IMR-90 (cell line): ENCODE results near the gene PRAMEF18. TPM values are rescaled to one million over a fixed set of nuclear protein-coding genes. Genes with fewer than 3 reads are reported as not detected.
"Not testable (repeated sequence)": the region's sequence is repeated elsewhere in the genome, so short reads cannot be mapped to it uniquely, and the experiment has no call there.

Experiments
- ATAC-seq: fragments of 200-7000 bp; cut with Tn5 transposase; 2 replicates; pipeline ENCODE4 v1.9.1; 2020; ENCODE audit warnings: low read depth, mild to moderate bottlenecking, moderate library complexity
- BruUV-seq: library from RNA; stranded (reverse); fragments of 400-500 nt; replicated peaks from 2 replicates; lab custom pipeline; 2021; lab: Mats Ljungman, UMichigan
- CTCF ChIA-PET: fragments of 300-600 bp; formaldehyde crosslinking; extraction: SDS; loops from one replicate; lab custom pipeline; 2021; ENCODE audit warnings: antibody characterized with exemption; lab: Yijun Ruan, JAX
- POLR2A ChIA-PET: fragments of 300-600 bp; sonication (Branson Sonifier 250); formaldehyde crosslinking; loops from one replicate; lab custom pipeline; 2022; ENCODE audit warnings: antibody characterized with exemption; ENCODE audit not compliant: unreplicated experiment; lab: Charles Lee
- DNase-seq: peaks from one replicate; pipeline ENCODE4 v3.0.0; 2013
- H2AFZ ChIP-seq: replicated peaks from 2 replicates; pipeline ENCODE3; 2013; ENCODE audit warnings: low read length, mild to moderate bottlenecking; ENCODE audit not compliant: poor library complexity
- H2AK5ac ChIP-seq: 2 replicates; pipeline ENCODE4 v1.6.1; 2013; ENCODE audit warnings: low read depth, low read length, inconsistent platforms
- H2AK9ac ChIP-seq: replicated peaks from 2 replicates; pipeline ENCODE3; 2013; ENCODE audit warnings: mild to moderate bottlenecking, low read depth, low read length, moderate library complexity; ENCODE audit not compliant: poor library complexity
- H2BK120ac ChIP-seq: 2 replicates; pipeline ENCODE4 v1.6.1; 2013; ENCODE audit warnings: low read depth, low read length, inconsistent platforms
- H2BK15ac ChIP-seq: 3 replicates; pipeline ENCODE4 v1.6.1; 2013; ENCODE audit warnings: low read depth, low read length, inconsistent platforms
- H2BK20ac ChIP-seq: 2 replicates; pipeline ENCODE4 v1.6.1; 2013; ENCODE audit warnings: low read depth, mild to moderate bottlenecking, inconsistent platforms, low read length, moderate library complexity
- H2BK5ac ChIP-seq: 2 replicates; pipeline ENCODE4 v1.6.1; 2013; ENCODE audit warnings: mild to moderate bottlenecking, low read depth, low read length, inconsistent platforms; ENCODE audit not compliant: poor library complexity, severe bottlenecking
- H3K14ac ChIP-seq: replicated peaks from 2 replicates; pipeline ENCODE4 v1.6.1; 2013; ENCODE audit warnings: low read depth, low read length, inconsistent platforms
- H3K18ac ChIP-seq: 2 replicates; pipeline ENCODE4 v1.6.1; 2013; ENCODE audit warnings: low read depth, low read length, control low read depth
- H3K23ac ChIP-seq: 2 replicates; pipeline ENCODE4 v1.6.1; 2013; ENCODE audit warnings: low read depth, low read length, inconsistent platforms
- H3K27ac ChIP-seq: 2 replicates; pipeline ENCODE4 v1.5.1; 2013; ENCODE audit warnings: mild to moderate bottlenecking, control low read depth, low read length; ENCODE audit not compliant: insufficient read depth
- H3K27me3 ChIP-seq: 2 replicates; pipeline ENCODE4 v1.6.1; 2013; ENCODE audit warnings: low read length; ENCODE audit not compliant: control insufficient read depth, insufficient read depth
- H3K36me3 ChIP-seq: 2 replicates; pipeline ENCODE4 v1.6.1; 2013; ENCODE audit warnings: low read length, mixed read lengths; ENCODE audit not compliant: control insufficient read depth, insufficient read depth
- H3K4ac ChIP-seq: 2 replicates; pipeline ENCODE4 v1.6.1; 2013; ENCODE audit warnings: low read depth, low read length, inconsistent platforms
- H3K4me1 ChIP-seq: 2 replicates; pipeline ENCODE4 v1.6.1; 2013; ENCODE audit warnings: low read length, mixed read lengths; ENCODE audit not compliant: control insufficient read depth, insufficient read depth
- H3K4me2 ChIP-seq: 2 replicates; pipeline ENCODE4 v1.6.1; 2013; ENCODE audit warnings: low read depth, mild to moderate bottlenecking, control low read depth, low read length, moderate library complexity
- H3K4me3 ChIP-seq: 2 replicates; pipeline ENCODE4 v1.5.1; 2013; ENCODE audit warnings: low read depth, mild to moderate bottlenecking, control low read depth, low read length, moderate library complexity; ENCODE audit not compliant: insufficient read depth
- H3K56ac ChIP-seq: 2 replicates; pipeline ENCODE4 v1.6.1; 2013; ENCODE audit warnings: low read length, inconsistent platforms; ENCODE audit not compliant: insufficient read depth; ENCODE audit errors: extremely low read depth
- H3K79me1 ChIP-seq, 2 experiments: 2 replicates each; pipeline ENCODE4 v1.6.1; 2013; ENCODE audit warnings: low read length in 2 of 2, inconsistent platforms in 1 of 2, low read depth in 1 of 2
- H3K9ac ChIP-seq: 2 replicates; pipeline ENCODE4 v1.6.1; 2013; ENCODE audit warnings: low read depth, low read length, control low read depth
- H3K9me1 ChIP-seq: 2 replicates; pipeline ENCODE4 v1.6.1; 2013; ENCODE audit warnings: low read length, inconsistent platforms; ENCODE audit not compliant: insufficient read depth
- H3K9me3 ChIP-seq: 2 replicates; pipeline ENCODE4 v1.6.1; 2013; ENCODE audit warnings: low read length; ENCODE audit not compliant: control insufficient read depth, insufficient read depth
- H4K20me1 ChIP-seq: 2 replicates; pipeline ENCODE4 v1.6.1; 2013; ENCODE audit warnings: low read length, inconsistent platforms; ENCODE audit not compliant: insufficient read depth
- H4K5ac ChIP-seq: 2 replicates; pipeline ENCODE4 v1.6.1; 2013; ENCODE audit warnings: mild to moderate bottlenecking, low read depth, low read length, control low read depth
- H4K8ac ChIP-seq, 2 experiments: 2 replicates each; pipeline ENCODE4 v1.6.1; 2013; ENCODE audit warnings: low read depth in 2 of 2, low read length in 2 of 2, control low read depth in 1 of 2, inconsistent platforms in 1 of 2
- H4K91ac ChIP-seq: 2 replicates; pipeline ENCODE4 v1.6.1; 2013; ENCODE audit warnings: low read depth, low read length, inconsistent platforms; ENCODE audit not compliant: insufficient read depth
- WGBS, 2 experiments: methylation state at CpG; one replicate each; pipeline versions ENCODE4 v1.1.5 to v1.1.7; 2013; ENCODE audit warnings: missing lambda C conversion rate in 2 of 2; ENCODE audit not compliant: insufficient read length in 1 of 2; ENCODE audit errors: extremely low coverage in 2 of 2; 5-methylcytosine and 5-hydroxymethylcytosine counted together
- dilution Hi-C: fragments of 300-500 bp; cut with HindIII; formaldehyde crosslinking; loops from one replicate; pipeline ENCODE4 v1.14.3; 2018; ENCODE audit warnings: low sequenced_read_pairs; ENCODE audit not compliant: unreplicated experiment
- in situ Hi-C: fragments of 300-500 bp; cut with MboI; formaldehyde crosslinking; loops from 3 replicates; pipeline ENCODE4 v1.14.3; 2019; ENCODE audit warnings: low sequenced_read_pairs, inconsistent platforms, mixed read lengths
- intact Hi-C: fragments of 100-400 bp; cut with micrococcal nuclease; formaldehyde crosslinking; loops from 2 replicates; pipeline ENCODE4 v1.10.0; 2022
- polyA plus RNA-seq, 3 experiments: library from polyadenylated mRNA; depleted of rRNA; stranded (reverse); fragments of >200 nt; gene quantifications; 2 replicates each; pipeline ENCODE4 v1.2.3, GENCODE V29; 2012; ENCODE audit warnings: low replicate concordance in 1 of 3
- total RNA-seq: library from RNA; depleted of rRNA; stranded (reverse); fragments of >200 nt; gene quantifications from 2 replicates; pipeline ENCODE4 v1.2.3, GENCODE V29; 2012

Gene PRAMEF18
- total and polyA plus RNA-seq, 2 of the 4 experiments (the other 2 are of a cell fraction) = not detected

DNA sequence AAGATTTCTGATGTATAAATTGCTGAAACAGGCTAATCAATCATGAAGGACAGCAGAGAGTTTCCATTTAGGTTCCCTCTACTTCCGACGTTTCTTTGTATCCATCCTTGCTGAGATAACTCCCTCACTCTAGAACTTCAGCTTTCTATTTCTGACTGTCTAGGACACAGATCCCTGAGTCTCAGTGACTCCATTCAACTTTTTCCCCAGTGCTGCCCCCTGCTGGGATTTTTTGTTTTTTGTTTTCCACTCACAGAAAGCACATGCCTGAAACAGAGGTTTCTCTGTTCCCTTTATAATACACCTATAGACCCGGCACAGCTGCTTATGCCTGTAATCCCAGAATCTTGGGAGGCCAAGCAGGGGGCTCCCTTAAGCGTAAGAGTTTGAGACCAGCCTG lies 3.2 kb downstream of the PRAMEF18 start:
- H3K4ac ChIP-seq, H3K36me3 ChIP-seq, H3K4me3 ChIP-seq, BruUV-seq, H3K56ac ChIP-seq, H2AK9ac ChIP-seq, H3K9ac ChIP-seq, H3K27ac ChIP-seq, POLR2A ChIA-PET, H3K23ac ChIP-seq, H2BK15ac ChIP-seq, H3K79me1 ChIP-seq, H3K9me1 ChIP-seq, H2AFZ ChIP-seq, H4K5ac ChIP-seq, H3K18ac ChIP-seq, H4K20me1 ChIP-seq, H3K4me2 ChIP-seq, CTCF ChIA-PET, in situ Hi-C loops, H3K4me1 ChIP-seq, H4K8ac ChIP-seq, ATAC-seq, H2BK120ac ChIP-seq, H2AK5ac ChIP-seq, H3K14ac ChIP-seq, H3K9me3 ChIP-seq, H2BK20ac ChIP-seq, intact Hi-C loops, H3K27me3 ChIP-seq, DNase-seq, dilution Hi-C loops, H4K91ac ChIP-seq, H2BK5ac ChIP-seq: not testable (repeated sequence)
- WGBS, 2 experiments = no CpG with 5 or more reads among the region's 4 CpGs

DNA sequence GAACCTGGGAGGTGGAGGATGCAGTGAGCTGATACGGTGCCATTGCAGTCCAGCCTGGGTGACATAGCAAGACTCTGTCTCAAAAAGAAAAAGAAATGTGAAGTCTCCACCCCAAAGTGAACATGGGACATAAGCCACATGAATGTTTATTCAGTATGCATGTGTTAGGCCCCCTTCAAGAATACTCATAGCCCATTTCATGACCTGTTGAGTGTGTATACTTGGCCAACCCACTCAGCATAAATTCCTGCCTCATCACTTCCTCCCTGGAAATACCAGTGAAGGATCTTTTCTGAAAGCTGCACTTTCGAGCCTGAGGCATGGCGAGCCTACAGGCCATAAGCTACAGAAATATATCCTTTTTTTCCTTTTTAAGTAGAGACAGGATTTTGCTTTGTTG lies 6.8 kb downstream of the PRAMEF18 start:
- H2BK120ac ChIP-seq, DNase-seq, H3K9me1 ChIP-seq, H3K4me2 ChIP-seq, H3K4me1 ChIP-seq, CTCF ChIA-PET, H3K4me3 ChIP-seq, H3K27ac ChIP-seq, H2BK5ac ChIP-seq, H3K23ac ChIP-seq, H3K56ac ChIP-seq, intact Hi-C loops, H3K27me3 ChIP-seq, H2AFZ ChIP-seq, ATAC-seq, H4K5ac ChIP-seq, H4K8ac ChIP-seq, in situ Hi-C loops, H3K9ac ChIP-seq, H4K91ac ChIP-seq, H3K79me1 ChIP-seq, dilution Hi-C loops, H2AK9ac ChIP-seq, H3K36me3 ChIP-seq, H4K20me1 ChIP-seq, H2BK20ac ChIP-seq, H2AK5ac ChIP-seq, H3K9me3 ChIP-seq, H3K18ac ChIP-seq, BruUV-seq, H3K14ac ChIP-seq, H3K4ac ChIP-seq, POLR2A ChIA-PET, H2BK15ac ChIP-seq: not testable (repeated sequence)
- no CpG with 5 or more reads among the region's 3 CpGs for WGBS, 2 experiments
